WTC11 (cell line): Measurements from ENCODE around the gene LRRC27. TPM values are rescaled to one million over a fixed set of nuclear protein-coding genes. Genes with fewer than 3 reads are reported as not detected.

Source experiments
- ATAC-seq: fragments of 200-7000 bp; cut with Tn5 transposase; 2 replicates; pipeline ENCODE4 v1.10.0; 2021; ENCODE audit warnings: mild to moderate bottlenecking, moderate library complexity
- CTCF ChIA-PET: fragments of 300-600 bp; sonication (Branson Sonifier 250); formaldehyde crosslinking; loops from one replicate; lab custom pipeline; 2021; ENCODE audit warnings: antibody characterized with exemption; lab: Charles Lee
- POLR2A ChIA-PET: fragments of 350-600 bp; sonication (Branson Sonifier 250); formaldehyde crosslinking; loops from one replicate; lab custom pipeline; 2021; ENCODE audit warnings: antibody characterized with exemption; lab: Charles Lee
- DNase-seq: peaks from one replicate; pipeline ENCODE4 v3.0.0; 2021; ENCODE audit warnings: low spot score
- H3K27ac Mint-ChIP-seq: 2 replicates; pipeline ENCODE4 v1.8.0; 2021; ENCODE audit warnings: mixed read lengths
- H3K27me3 Mint-ChIP-seq: 2 replicates; pipeline ENCODE4 v1.8.0; 2021; ENCODE audit warnings: low read depth, mild to moderate bottlenecking, moderate library complexity, mixed read lengths
- H3K36me3 Mint-ChIP-seq: 2 replicates; pipeline ENCODE4 v1.8.0; 2021; ENCODE audit warnings: mixed read lengths
- H3K4me1 Mint-ChIP-seq: 2 replicates; pipeline ENCODE4 v1.8.0; 2022; ENCODE audit warnings: mixed read lengths
- H3K4me3 Mint-ChIP-seq: 2 replicates; pipeline ENCODE4 v1.8.0; 2021; ENCODE audit warnings: mild to moderate bottlenecking, moderate library complexity, mixed read lengths
- H3K9me3 Mint-ChIP-seq: 2 replicates; pipeline ENCODE4 v1.8.0; 2021; ENCODE audit warnings: mixed read lengths
- CBFB ChIP-seq: sonication (generic); formaldehyde crosslinking; IDR thresholded peaks from 2 replicates; pipeline ENCODE4 v1.8.1; 2022; ENCODE audit warnings: mild to moderate bottlenecking, low read depth, missing genetic modification reagents
- ESRRA ChIP-seq: sonication (generic); formaldehyde crosslinking; IDR thresholded peaks from 2 replicates; pipeline ENCODE4 v1.8.1; 2022; ENCODE audit warnings: mild to moderate bottlenecking, missing genetic modification reagents, borderline replicate concordance
- FOXK1 ChIP-seq: sonication (generic); formaldehyde crosslinking; IDR thresholded peaks from 2 replicates; pipeline ENCODE4 v1.8.0; 2022; ENCODE audit warnings: mild to moderate bottlenecking, moderate library complexity, missing genetic modification reagents
- JUN ChIP-seq: sonication (generic); formaldehyde crosslinking; IDR thresholded peaks from 2 replicates; pipeline ENCODE4 v1.8.0; 2023; ENCODE audit warnings: mild to moderate bottlenecking, missing genetic modification reagents
- MYBL2 ChIP-seq: sonication (generic); formaldehyde crosslinking; IDR thresholded peaks from 2 replicates; pipeline ENCODE4 v1.8.1; 2023; ENCODE audit warnings: mild to moderate bottlenecking, moderate library complexity, missing genetic modification reagents
- NR1H2 ChIP-seq: sonication (generic); formaldehyde crosslinking; IDR thresholded peaks from 2 replicates; pipeline ENCODE4 v1.9.0; 2021; ENCODE audit warnings: mild to moderate bottlenecking, moderate library complexity, missing genetic modification reagents
- RORB ChIP-seq: fragments of 250-450 bp; sonication (Bioruptor Pico); IDR thresholded peaks from 2 replicates; pipeline ENCODE4 v1.9.0; 2021; ENCODE audit warnings: mild to moderate bottlenecking
- SP1 ChIP-seq: sonication (generic); formaldehyde crosslinking; conservative IDR thresholded peaks from 2 replicates; pipeline ENCODE4 v1.8.1; 2022; ENCODE audit warnings: missing genetic modification reagents
- TEAD4 ChIP-seq: sonication (generic); formaldehyde crosslinking; IDR thresholded peaks from 2 replicates; pipeline ENCODE4 v1.8.0; 2022; ENCODE audit warnings: mild to moderate bottlenecking, missing genetic modification reagents
- ZBTB21 ChIP-seq: sonication (generic); formaldehyde crosslinking; IDR thresholded peaks from 2 replicates; pipeline ENCODE4 v1.8.1; 2023; ENCODE audit warnings: mild to moderate bottlenecking, missing genetic modification reagents, borderline replicate concordance
- ZNF121 ChIP-seq: sonication (generic); formaldehyde crosslinking; IDR thresholded peaks from 2 replicates; pipeline ENCODE4 v1.8.0; 2023; ENCODE audit warnings: missing genetic modification reagents
- ZNF219 ChIP-seq: sonication (generic); formaldehyde crosslinking; IDR thresholded peaks from 2 replicates; pipeline ENCODE4 v1.8.0; 2023; ENCODE audit warnings: missing genetic modification reagents, mild to moderate bottlenecking, borderline replicate concordance
- ZNF232 ChIP-seq: sonication (generic); formaldehyde crosslinking; IDR thresholded peaks from 2 replicates; pipeline ENCODE4 v1.8.0; 2022; ENCODE audit warnings: mild to moderate bottlenecking, missing genetic modification reagents
- ZNF317 ChIP-seq: sonication (generic); formaldehyde crosslinking; IDR thresholded peaks from 2 replicates; pipeline ENCODE4 v1.8.1; 2023; ENCODE audit warnings: low read depth, mild to moderate bottlenecking, moderate library complexity, missing genetic modification reagents, borderline replicate concordance
- ZNF416 ChIP-seq: fragments of 250-450 bp; sonication (Bioruptor Pico); IDR thresholded peaks from 2 replicates; pipeline ENCODE4 v1.9.0; 2021; ENCODE audit warnings: mild to moderate bottlenecking, inconsistent platforms
- ZNF423 ChIP-seq: fragments of 250-450 bp; sonication (Bioruptor Pico); IDR thresholded peaks from 2 replicates; pipeline ENCODE4 v2.1.2; 2022; ENCODE audit warnings: mild to moderate bottlenecking, moderate library complexity
- total RNA-seq: library from RNA; stranded (reverse); gene quantifications from 3 replicates; pipeline ENCODE4 v1.2.3, GENCODE V29; 2021
- TF ChIP-seq, protein P1 (sequence below): sonication (generic); formaldehyde crosslinking; IDR thresholded peaks from 2 replicates; pipeline ENCODE4 v1.8.0; 2023; ENCODE audit warnings: missing genetic modification reagents, mild to moderate bottlenecking, borderline replicate concordance
- TF ChIP-seq, protein P2 (sequence below): fragments of 250-450 bp; sonication (Bioruptor Pico); conservative IDR thresholded peaks from 2 replicates; pipeline ENCODE4 v1.9.0; 2021; ENCODE audit warnings: mild to moderate bottlenecking
- TF ChIP-seq, protein P3 (sequence below): sonication (generic); formaldehyde crosslinking; IDR thresholded peaks from 2 replicates; pipeline ENCODE4 v1.8.0; 2023; ENCODE audit warnings: mild to moderate bottlenecking, missing genetic modification reagents
- TF ChIP-seq, protein P4 (sequence below): sonication (generic); formaldehyde crosslinking; IDR thresholded peaks from 2 replicates; pipeline ENCODE4 v1.8.1; 2023; ENCODE audit warnings: mild to moderate bottlenecking, missing genetic modification reagents
- TF ChIP-seq, protein P5 (sequence below): sonication (generic); formaldehyde crosslinking; conservative IDR thresholded peaks from 2 replicates; pipeline ENCODE4 v1.8.1; 2023; ENCODE audit warnings: mild to moderate bottlenecking, low read depth, missing genetic modification reagents, moderate library complexity
- TF ChIP-seq, protein P6 (sequence below): sonication (generic); formaldehyde crosslinking; IDR thresholded peaks from 2 replicates; pipeline ENCODE4 v1.8.1; 2022; ENCODE audit warnings: mild to moderate bottlenecking, moderate library complexity, missing genetic modification reagents

LRRC27 gene
- total RNA-seq, 1 experiment from 2014 or later: 4.4 TPM

DNA sequence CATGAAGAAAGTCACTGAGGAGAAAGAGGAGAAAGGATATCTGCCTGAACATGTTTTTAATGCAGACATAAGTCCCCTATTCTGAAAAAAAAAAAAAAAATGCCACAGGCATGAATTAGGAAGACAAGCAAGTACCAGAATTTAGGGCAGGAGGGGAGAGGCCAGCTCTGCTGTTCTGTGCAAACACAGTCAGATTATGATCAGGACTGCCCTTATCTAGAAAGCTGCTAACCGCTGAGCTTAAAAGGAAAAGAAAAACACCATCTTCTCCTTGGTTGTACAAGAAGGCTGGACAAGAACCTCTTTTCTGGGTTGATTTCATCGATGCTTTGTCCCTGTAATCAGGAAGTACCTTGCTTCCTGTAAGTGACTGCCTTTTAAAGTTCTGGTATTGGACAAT is 49.7 kb downstream of the LRRC27 start (continued):
- TF ChIP-seq, protein P1, sequence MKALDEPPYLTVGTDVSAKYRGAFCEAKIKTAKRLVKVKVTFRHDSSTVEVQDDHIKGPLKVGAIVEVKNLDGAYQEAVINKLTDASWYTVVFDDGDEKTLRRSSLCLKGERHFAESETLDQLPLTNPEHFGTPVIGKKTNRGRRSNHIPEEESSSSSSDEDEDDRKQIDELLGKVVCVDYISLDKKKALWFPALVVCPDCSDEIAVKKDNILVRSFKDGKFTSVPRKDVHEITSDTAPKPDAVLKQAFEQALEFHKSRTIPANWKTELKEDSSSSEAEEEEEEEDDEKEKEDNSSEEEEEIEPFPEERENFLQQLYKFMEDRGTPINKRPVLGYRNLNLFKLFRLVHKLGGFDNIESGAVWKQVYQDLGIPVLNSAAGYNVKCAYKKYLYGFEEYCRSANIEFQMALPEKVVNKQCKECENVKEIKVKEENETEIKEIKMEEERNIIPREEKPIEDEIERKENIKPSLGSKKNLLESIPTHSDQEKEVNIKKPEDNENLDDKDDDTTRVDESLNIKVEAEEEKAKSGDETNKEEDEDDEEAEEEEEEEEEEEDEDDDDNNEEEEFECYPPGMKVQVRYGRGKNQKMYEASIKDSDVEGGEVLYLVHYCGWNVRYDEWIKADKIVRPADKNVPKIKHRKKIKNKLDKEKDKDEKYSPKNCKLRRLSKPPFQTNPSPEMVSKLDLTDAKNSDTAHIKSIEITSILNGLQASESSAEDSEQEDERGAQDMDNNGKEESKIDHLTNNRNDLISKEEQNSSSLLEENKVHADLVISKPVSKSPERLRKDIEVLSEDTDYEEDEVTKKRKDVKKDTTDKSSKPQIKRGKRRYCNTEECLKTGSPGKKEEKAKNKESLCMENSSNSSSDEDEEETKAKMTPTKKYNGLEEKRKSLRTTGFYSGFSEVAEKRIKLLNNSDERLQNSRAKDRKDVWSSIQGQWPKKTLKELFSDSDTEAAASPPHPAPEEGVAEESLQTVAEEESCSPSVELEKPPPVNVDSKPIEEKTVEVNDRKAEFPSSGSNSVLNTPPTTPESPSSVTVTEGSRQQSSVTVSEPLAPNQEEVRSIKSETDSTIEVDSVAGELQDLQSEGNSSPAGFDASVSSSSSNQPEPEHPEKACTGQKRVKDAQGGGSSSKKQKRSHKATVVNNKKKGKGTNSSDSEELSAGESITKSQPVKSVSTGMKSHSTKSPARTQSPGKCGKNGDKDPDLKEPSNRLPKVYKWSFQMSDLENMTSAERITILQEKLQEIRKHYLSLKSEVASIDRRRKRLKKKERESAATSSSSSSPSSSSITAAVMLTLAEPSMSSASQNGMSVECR: no peak
- TF ChIP-seq, protein P2, sequence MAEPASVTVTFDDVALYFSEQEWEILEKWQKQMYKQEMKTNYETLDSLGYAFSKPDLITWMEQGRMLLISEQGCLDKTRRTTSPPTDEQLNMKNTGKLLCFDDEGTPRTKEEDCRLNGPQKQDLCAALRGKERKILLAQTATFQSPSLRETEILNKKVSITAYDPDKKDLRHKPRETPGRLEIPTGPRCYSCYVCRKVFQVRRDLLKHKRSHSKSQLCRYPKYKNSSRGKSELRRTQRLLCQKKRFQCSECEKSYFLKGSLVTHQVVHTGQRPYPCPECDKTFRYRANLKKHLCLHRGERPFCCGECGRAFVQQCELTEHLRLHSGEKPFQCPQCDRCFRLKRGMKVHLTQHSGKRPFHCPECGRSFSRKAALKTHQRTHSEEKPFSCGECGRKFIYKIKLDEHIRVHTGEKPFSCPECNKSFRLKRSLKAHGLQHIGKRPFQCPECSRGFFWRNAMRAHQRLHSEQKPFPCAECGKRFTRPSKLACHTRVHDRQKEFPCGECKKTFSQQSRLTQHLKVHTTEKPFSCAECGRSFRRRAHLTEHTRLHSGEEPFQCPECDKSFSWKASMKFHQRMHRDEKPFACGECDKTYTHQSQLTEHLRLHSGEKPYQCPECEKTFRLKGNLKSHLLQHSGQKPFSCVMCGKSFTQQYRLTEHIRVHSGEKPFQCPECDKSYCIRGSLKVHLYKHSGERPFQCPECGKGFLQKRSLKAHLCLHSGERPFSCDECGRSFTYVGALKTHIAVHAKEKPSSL (CRISPR knock-in tag): no peak
- TF ChIP-seq JUN: no peak
- no peak for TF ChIP-seq ZBTB21
- TF ChIP-seq ZNF317 (CRISPR knock-in tag): no peak
- TF ChIP-seq ZNF219: no peak
- TF ChIP-seq, all 79 proteins: peak for 0

DNA sequence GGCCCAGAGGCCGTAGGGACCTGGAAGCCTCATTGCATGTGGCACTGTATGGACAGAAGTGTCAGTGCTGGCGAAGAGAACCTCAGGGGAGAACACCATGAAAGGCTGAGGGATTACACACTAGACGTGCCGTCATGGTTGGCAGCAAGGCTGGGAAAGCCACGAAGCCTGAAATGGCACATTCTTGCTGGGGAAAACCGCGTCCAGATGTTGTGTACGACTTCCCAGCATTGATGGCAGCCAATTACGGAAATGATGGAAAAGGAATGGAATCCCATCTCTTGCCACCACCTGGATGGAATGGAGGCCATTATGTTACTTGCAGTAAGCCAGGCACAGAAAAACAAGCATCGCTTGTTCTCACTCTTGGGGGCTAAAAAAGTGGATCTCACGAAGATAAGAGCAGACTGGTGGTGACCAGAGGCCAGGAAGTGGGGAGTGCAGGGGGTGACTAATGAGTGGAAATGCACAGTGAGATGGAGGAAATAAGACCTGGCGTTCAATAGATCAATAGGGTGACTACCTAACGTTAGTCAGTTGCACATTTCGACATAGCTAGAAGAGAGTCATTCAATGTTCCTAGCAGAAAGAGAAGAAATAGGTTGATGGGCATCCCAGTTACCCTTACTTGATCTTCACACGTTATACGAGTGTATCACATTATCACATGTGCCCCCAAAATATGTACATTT is 50.4 kb downstream of the LRRC27 start:
- no peak for ATAC-seq
- peaks cover 2% of the 10 kb centered on the region; the same call in 1 of the 2 replicates for H3K36me3 Mint-ChIP-seq
- POLR2A ChIA-PET: no interaction called here
- CTCF ChIA-PET: interaction anchor here (1.6 to 2.1 kb wide), 2 partner anchors 21 to 63 kb away, joined by 3 to 7 read pairs; no protein-coding TSS in a partner anchor
- H3K9me3 Mint-ChIP-seq: peaks cover 4% of the 10 kb centered on the region
- no peak overlapping the region; the same call in 1 of the 2 replicates for H3K27ac Mint-ChIP-seq
- H3K4me1 Mint-ChIP-seq: no peaks in the 10 kb centered on the region; the same call in 1 of the 2 replicates
- DNase-seq: no peak
- H3K27me3 Mint-ChIP-seq: no peaks in the 10 kb centered on the region; the same call in 1 of the 2 replicates
- H3K4me3 Mint-ChIP-seq: no peak overlapping the region
- TF ChIP-seq MYBL2 (CRISPR knock-in tag): no peak
- TF ChIP-seq TEAD4 (CRISPR knock-in tag): no peak
- TF ChIP-seq, protein P3, sequence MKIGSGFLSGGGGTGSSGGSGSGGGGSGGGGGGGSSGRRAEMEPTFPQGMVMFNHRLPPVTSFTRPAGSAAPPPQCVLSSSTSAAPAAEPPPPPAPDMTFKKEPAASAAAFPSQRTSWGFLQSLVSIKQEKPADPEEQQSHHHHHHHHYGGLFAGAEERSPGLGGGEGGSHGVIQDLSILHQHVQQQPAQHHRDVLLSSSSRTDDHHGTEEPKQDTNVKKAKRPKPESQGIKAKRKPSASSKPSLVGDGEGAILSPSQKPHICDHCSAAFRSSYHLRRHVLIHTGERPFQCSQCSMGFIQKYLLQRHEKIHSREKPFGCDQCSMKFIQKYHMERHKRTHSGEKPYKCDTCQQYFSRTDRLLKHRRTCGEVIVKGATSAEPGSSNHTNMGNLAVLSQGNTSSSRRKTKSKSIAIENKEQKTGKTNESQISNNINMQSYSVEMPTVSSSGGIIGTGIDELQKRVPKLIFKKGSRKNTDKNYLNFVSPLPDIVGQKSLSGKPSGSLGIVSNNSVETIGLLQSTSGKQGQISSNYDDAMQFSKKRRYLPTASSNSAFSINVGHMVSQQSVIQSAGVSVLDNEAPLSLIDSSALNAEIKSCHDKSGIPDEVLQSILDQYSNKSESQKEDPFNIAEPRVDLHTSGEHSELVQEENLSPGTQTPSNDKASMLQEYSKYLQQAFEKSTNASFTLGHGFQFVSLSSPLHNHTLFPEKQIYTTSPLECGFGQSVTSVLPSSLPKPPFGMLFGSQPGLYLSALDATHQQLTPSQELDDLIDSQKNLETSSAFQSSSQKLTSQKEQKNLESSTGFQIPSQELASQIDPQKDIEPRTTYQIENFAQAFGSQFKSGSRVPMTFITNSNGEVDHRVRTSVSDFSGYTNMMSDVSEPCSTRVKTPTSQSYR (CRISPR knock-in tag): no peak
- TF ChIP-seq ZNF121 (CRISPR knock-in tag): no peak
- TF ChIP-seq ZNF416 (CRISPR knock-in tag): no peak
- no peak for TF ChIP-seq ZNF232 (CRISPR knock-in tag)
- TF ChIP-seq, protein P4, sequence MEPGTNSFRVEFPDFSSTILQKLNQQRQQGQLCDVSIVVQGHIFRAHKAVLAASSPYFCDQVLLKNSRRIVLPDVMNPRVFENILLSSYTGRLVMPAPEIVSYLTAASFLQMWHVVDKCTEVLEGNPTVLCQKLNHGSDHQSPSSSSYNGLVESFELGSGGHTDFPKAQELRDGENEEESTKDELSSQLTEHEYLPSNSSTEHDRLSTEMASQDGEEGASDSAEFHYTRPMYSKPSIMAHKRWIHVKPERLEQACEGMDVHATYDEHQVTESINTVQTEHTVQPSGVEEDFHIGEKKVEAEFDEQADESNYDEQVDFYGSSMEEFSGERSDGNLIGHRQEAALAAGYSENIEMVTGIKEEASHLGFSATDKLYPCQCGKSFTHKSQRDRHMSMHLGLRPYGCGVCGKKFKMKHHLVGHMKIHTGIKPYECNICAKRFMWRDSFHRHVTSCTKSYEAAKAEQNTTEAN: no peak
- TF ChIP-seq CBFB (CRISPR knock-in tag): no peak
- no peak for TF ChIP-seq ZNF423
- TF ChIP-seq SP1 (CRISPR knock-in tag): no peak
- TF ChIP-seq, protein P5, sequence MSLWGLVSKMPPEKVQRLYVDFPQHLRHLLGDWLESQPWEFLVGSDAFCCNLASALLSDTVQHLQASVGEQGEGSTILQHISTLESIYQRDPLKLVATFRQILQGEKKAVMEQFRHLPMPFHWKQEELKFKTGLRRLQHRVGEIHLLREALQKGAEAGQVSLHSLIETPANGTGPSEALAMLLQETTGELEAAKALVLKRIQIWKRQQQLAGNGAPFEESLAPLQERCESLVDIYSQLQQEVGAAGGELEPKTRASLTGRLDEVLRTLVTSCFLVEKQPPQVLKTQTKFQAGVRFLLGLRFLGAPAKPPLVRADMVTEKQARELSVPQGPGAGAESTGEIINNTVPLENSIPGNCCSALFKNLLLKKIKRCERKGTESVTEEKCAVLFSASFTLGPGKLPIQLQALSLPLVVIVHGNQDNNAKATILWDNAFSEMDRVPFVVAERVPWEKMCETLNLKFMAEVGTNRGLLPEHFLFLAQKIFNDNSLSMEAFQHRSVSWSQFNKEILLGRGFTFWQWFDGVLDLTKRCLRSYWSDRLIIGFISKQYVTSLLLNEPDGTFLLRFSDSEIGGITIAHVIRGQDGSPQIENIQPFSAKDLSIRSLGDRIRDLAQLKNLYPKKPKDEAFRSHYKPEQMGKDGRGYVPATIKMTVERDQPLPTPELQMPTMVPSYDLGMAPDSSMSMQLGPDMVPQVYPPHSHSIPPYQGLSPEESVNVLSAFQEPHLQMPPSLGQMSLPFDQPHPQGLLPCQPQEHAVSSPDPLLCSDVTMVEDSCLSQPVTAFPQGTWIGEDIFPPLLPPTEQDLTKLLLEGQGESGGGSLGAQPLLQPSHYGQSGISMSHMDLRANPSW (CRISPR knock-in tag): no peak
- no peak for TF ChIP-seq FOXK1
- TF ChIP-seq ESRRA: no peak
- no peak for TF ChIP-seq RORB (CRISPR knock-in tag)
- no peak for TF ChIP-seq NR1H2 (CRISPR knock-in tag)
- TF ChIP-seq, protein P6, sequence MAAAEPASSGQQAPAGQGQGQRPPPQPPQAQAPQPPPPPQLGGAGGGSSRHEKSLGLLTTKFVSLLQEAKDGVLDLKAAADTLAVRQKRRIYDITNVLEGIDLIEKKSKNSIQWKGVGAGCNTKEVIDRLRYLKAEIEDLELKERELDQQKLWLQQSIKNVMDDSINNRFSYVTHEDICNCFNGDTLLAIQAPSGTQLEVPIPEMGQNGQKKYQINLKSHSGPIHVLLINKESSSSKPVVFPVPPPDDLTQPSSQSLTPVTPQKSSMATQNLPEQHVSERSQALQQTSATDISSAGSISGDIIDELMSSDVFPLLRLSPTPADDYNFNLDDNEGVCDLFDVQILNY (CRISPR knock-in tag): no peak
